ENCODE measurements around the gene HSDL2.
"Not testable (repeated sequence)": the region's sequence is repeated elsewhere in the genome, so short reads cannot be mapped to it uniquely, and the experiment has no call there.

The HSDL2 gene

DNA sequence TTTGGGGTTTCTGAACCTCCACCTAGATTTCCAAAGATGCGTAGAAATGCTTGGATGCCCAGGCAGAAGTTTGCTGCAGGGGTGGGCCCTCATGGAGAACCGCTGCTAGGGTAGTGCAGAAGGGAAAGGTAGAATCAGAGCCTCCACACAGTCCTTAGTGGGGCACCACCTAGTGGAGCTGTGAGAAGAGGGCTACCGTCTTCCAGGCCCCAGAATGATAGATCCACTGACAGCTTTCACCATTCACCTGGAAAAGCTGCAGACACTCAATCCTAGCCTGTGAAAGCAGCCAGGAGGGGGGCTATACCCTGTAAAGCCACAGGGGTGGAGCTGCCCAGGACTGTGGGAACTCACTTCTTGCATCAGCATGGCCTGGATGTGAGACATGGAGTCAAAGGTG is 13.3 kb upstream of the HSDL2 start:
- Histone ChIP-seq H3K4me1 (ENCODE audit: insufficient read depth, poor library complexity, severe bottlenecking) (no peaks in the 10 kb centered on the region), H3K9me3 (ENCODE audit: severe bottlenecking) (no peaks in the 10 kb centered on the region), H3K4me3 (ENCODE audit: severe bottlenecking) (no peak overlapping the region), H3K27ac (ENCODE audit: poor library complexity, severe bottlenecking) (no peak overlapping the region), H3K36me3 (ENCODE audit: low read depth) (no peaks in the 10 kb centered on the region), H3K27me3 (ENCODE audit: insufficient read depth, poor library complexity, severe bottlenecking) (no peaks in the 10 kb centered on the region)
- TF ChIP-seq, protein P1, sequence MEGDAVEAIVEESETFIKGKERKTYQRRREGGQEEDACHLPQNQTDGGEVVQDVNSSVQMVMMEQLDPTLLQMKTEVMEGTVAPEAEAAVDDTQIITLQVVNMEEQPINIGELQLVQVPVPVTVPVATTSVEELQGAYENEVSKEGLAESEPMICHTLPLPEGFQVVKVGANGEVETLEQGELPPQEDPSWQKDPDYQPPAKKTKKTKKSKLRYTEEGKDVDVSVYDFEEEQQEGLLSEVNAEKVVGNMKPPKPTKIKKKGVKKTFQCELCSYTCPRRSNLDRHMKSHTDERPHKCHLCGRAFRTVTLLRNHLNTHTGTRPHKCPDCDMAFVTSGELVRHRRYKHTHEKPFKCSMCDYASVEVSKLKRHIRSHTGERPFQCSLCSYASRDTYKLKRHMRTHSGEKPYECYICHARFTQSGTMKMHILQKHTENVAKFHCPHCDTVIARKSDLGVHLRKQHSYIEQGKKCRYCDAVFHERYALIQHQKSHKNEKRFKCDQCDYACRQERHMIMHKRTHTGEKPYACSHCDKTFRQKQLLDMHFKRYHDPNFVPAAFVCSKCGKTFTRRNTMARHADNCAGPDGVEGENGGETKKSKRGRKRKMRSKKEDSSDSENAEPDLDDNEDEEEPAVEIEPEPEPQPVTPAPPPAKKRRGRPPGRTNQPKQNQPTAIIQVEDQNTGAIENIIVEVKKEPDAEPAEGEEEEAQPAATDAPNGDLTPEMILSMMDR (IDR thresholded peaks at IDR 0.05; ENCODE audit: poor library complexity, severe bottlenecking) = no peak
- DNase-seq (ENCODE audit: low spot score) = no peak
- no peak for ATAC-seq (ENCODE audit: low read depth)

DNA sequence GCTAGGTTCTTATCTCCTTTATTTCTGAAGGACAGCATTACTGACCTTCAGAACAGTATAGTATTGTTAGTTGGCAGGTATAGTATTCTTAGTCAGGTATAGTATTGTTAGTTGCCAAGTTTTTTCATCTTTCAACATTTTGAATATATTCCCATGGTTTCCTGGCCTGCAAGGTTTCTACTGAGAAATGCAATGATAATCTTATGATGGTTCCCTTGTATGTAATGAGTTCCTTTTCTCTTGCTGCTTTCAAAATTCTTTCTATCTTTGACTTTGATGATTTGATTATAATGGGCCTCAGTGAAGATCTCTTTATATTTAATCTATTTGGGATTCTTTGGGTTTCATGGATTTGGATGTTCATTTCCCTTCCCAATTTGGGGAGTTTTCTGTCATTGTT is 12.4 kb upstream of the HSDL2 start:
- TF ChIP-seq, protein P1 (IDR thresholded peaks at IDR 0.05; ENCODE audit: poor library complexity, severe bottlenecking) = no peak
- H3K9me3 ChIP-seq (ENCODE audit: severe bottlenecking) = no peaks in the 10 kb centered on the region
- no peak for DNase-seq (ENCODE audit: low spot score)

DNA sequence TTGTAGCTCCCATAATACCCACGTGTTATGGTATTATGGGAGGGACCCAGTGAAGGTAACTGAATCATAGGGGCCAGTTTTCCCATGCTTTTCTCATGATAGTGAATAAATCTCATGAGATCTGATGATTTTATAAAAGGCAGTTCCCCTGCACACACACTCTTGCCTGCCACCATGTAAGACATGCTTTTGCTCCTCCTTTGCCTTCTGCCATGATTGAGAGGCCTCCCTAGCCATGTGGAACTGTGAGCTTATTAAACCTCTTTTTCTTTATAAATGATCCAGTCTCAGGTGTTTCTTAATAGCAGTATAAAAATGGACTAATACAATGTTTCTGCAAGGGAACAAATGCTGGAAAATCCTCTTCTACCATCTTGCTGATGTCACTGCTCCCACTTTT is 10.1 kb upstream of the HSDL2 start:
- Histone ChIP-seq H3K36me3 (ENCODE audit: low read depth) (no peaks in the 10 kb centered on the region), H3K27me3 (ENCODE audit: insufficient read depth, poor library complexity, severe bottlenecking) (no peaks in the 10 kb centered on the region), H3K4me1 (ENCODE audit: insufficient read depth, poor library complexity, severe bottlenecking) (no peaks in the 10 kb centered on the region), H3K27ac (ENCODE audit: poor library complexity, severe bottlenecking) (no peak overlapping the region), H3K9me3 (ENCODE audit: severe bottlenecking) (no peaks in the 10 kb centered on the region), H3K4me3 (ENCODE audit: severe bottlenecking) (no peak overlapping the region)
- DNase-seq (ENCODE audit: low spot score) = no peak
- TF ChIP-seq, protein P1 (IDR thresholded peaks at IDR 0.05; ENCODE audit: poor library complexity, severe bottlenecking) = no peak
- no peak for ATAC-seq (ENCODE audit: low read depth)

More for the DNA sequence above, 12.4 kb upstream of the HSDL2 start:
- Histone ChIP-seq H3K4me1 (ENCODE audit: insufficient read depth, poor library complexity, severe bottlenecking) (no peaks in the 10 kb centered on the region), H3K27ac (ENCODE audit: poor library complexity, severe bottlenecking) (no peak overlapping the region), H3K36me3 (ENCODE audit: low read depth) (no peaks in the 10 kb centered on the region), H3K4me3 (ENCODE audit: severe bottlenecking) (no peak overlapping the region), H3K27me3 (ENCODE audit: insufficient read depth, poor library complexity, severe bottlenecking) (no peaks in the 10 kb centered on the region)
- no peak for ATAC-seq (ENCODE audit: low read depth)

DNA sequence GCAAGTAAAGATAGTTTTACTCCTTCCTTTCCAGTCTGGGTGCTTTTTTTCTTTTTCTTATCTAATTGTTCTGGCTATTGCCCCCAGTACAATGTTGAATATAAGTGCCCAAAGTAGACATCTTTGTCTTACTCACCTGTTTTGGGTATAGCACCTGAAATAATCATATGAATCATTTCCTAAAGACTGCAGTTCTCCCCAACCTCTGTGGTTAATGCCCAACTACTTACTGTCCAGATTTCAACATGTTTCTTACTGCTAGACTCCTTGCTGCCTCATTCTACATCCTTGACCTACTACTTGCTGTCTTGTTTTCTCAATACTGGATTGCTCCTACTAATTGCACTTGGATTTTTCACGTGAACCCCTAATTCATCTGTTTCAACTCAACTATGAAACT is 8.8 kb upstream of the HSDL2 start:
- Histone ChIP-seq H3K36me3 (ENCODE audit: low read depth) (no peaks in the 10 kb centered on the region), H3K4me3 (ENCODE audit: severe bottlenecking) (no peak overlapping the region), H3K9me3 (ENCODE audit: severe bottlenecking) (no peaks in the 10 kb centered on the region), H3K27me3 (ENCODE audit: insufficient read depth, poor library complexity, severe bottlenecking) (no peaks in the 10 kb centered on the region), H3K27ac (ENCODE audit: poor library complexity, severe bottlenecking) (no peak overlapping the region), H3K4me1 (ENCODE audit: insufficient read depth, poor library complexity, severe bottlenecking) (no peaks in the 10 kb centered on the region)
- ATAC-seq (ENCODE audit: low read depth) (peak; percentile 77; the same call in 2 of the 3 replicates), DNase-seq (ENCODE audit: low spot score) (no peak)
- TF ChIP-seq, protein P1 (IDR thresholded peaks at IDR 0.05; ENCODE audit: poor library complexity, severe bottlenecking) = no peak

DNA sequence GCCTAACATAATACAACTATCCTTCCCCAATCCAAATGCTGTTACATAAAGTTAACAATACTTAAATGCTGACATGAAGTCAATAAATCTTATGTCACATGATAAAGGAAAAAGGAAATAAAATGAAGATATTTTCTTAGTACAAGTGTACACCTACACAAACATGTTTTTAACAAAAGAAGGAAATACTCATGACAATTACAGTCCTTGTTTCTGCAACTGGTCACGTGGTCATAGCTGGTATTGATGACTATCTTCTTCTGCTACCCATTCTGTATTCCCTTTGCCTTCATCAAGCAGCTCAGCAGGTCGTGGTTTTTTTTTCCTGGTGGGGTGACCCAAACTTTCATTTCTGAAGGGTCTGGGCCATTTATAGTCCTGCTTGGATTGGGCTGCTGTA is 6.2 kb upstream of the HSDL2 start:
- not testable (repeated sequence) for H3K27ac ChIP-seq (ENCODE audit: poor library complexity, severe bottlenecking); H3K27me3 ChIP-seq (ENCODE audit: insufficient read depth, poor library complexity, severe bottlenecking); H3K36me3 ChIP-seq (ENCODE audit: low read depth); H3K4me3 ChIP-seq (ENCODE audit: severe bottlenecking); ATAC-seq (ENCODE audit: low read depth); DNase-seq (ENCODE audit: low spot score); H3K9me3 ChIP-seq (ENCODE audit: severe bottlenecking)
- peaks cover 10% of the 10 kb centered on the region for H3K4me1 ChIP-seq (ENCODE audit: insufficient read depth, poor library complexity, severe bottlenecking)

DNA sequence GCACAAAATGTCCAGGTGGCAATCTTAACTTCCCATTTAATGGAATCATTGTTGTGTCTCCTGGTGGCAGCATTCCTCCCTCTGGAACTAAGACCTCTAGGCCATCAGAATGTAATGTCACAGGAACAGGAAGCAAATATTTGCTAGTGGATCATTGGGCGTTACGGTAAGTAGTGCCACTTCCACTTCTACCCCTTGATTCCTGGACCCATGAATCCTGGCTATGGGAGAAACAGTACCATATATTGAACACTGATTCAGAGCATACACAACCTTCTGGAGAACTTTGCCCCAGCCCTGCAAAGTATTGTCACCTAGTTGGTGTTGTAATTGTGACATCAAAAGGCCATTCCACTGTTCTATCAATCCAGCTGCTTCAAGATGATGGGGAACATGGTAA is 5.7 kb upstream of the HSDL2 start:
- not testable (repeated sequence) for ATAC-seq (ENCODE audit: low read depth); H3K36me3 ChIP-seq (ENCODE audit: low read depth); H3K27ac ChIP-seq (ENCODE audit: poor library complexity, severe bottlenecking); DNase-seq (ENCODE audit: low spot score); H3K4me3 ChIP-seq (ENCODE audit: severe bottlenecking); H3K27me3 ChIP-seq (ENCODE audit: insufficient read depth, poor library complexity, severe bottlenecking); H3K9me3 ChIP-seq (ENCODE audit: severe bottlenecking)
- peaks cover 10% of the 10 kb centered on the region for H3K4me1 ChIP-seq (ENCODE audit: insufficient read depth, poor library complexity, severe bottlenecking)

All from RWPE2 (cell line).